Prostate gland (tissue), 2 donors: ENCODE results near the gene HBA1. TPM values are rescaled to one million over a fixed set of nuclear protein-coding genes. Genes with fewer than 3 reads are reported as not detected.

Source experiments
- DNase-seq: peaks from one replicate; pipeline ENCODE4 v3.0.0-alpha.2; 2019; ENCODE audit warnings: low spot score
- H3K27ac ChIP-seq, 2 donors: fragments of 200-600 bp; sonication (generic); 2 replicates each; pipeline ENCODE4 v1.5.1; 2017 to 2019
- H3K27me3 ChIP-seq: fragments of 200-600 bp; sonication (generic); replicated peaks from 2 replicates; pipeline ENCODE4 v1.5.1; 2019; ENCODE audit not compliant: insufficient read depth
- H3K36me3 ChIP-seq, 2 donors: fragments of 200-600 bp; sonication (generic); 1 replicate in 1 of 2; 2 replicates in 1 of 2; pipeline versions ENCODE4 v1.5.1 to v1.8.1; 2017 to 2019
- H3K4me1 ChIP-seq: fragments of 200-600 bp; sonication (generic); replicated peaks from 2 replicates; pipeline ENCODE4 v1.5.1; 2019
- H3K4me3 ChIP-seq, 2 donors: fragments of 200-600 bp; sonication (generic); 2 replicates each; pipeline ENCODE4 v1.5.1; 2017 to 2019
- H3K9me3 ChIP-seq: fragments of 200-600 bp; sonication (generic); 2 replicates; pipeline ENCODE4 v1.5.1; 2017
- CTCF ChIP-seq, 4 experiments: fragments of 200-600 bp in 2 of 4; fragments of 450-650 bp in 2 of 4; sonication (generic) in 2 of 4; IDR thresholded peaks; 1 replicate in 3 of 4; 2 replicates in 1 of 4; pipeline ENCODE4 v1.5.1; 2016 to 2019; ENCODE audit warnings: antibody characterized with exemption in 4 of 4, mild to moderate bottlenecking in 2 of 4, moderate library complexity in 2 of 4
- POLR2A ChIP-seq: fragments of 450-650 bp; IDR thresholded peaks from one replicate; pipeline ENCODE4 v1.6.1; 2016; ENCODE audit warnings: antibody characterized with exemption, mild to moderate bottlenecking
- POLR2AphosphoS5 ChIP-seq: sonication (generic); formaldehyde crosslinking; IDR thresholded peaks from one replicate; pipeline ENCODE4 v1.6.1; 2017; ENCODE audit warnings: antibody characterized with exemption
- WGBS: methylation state at CpG from one replicate; pipeline ENCODE4 v1.1.5; 2018; 5-methylcytosine and 5-hydroxymethylcytosine counted together
- intact Hi-C: fragments of 100-400 bp; cut with DNase I; formaldehyde crosslinking; loops from one replicate; pipeline ENCODE4 v1.14.2; 2022
- total RNA-seq, 2 donors: library from RNA; depleted of rRNA; stranded (reverse); fragments of >200 nt; gene quantifications; one replicate each; pipeline ENCODE4 v1.1.0, GENCODE V29; 2016

HBA1 gene
- total RNA-seq, 2 donors from 2014 or later: 43.4 TPM; not detected in 1

DNA sequence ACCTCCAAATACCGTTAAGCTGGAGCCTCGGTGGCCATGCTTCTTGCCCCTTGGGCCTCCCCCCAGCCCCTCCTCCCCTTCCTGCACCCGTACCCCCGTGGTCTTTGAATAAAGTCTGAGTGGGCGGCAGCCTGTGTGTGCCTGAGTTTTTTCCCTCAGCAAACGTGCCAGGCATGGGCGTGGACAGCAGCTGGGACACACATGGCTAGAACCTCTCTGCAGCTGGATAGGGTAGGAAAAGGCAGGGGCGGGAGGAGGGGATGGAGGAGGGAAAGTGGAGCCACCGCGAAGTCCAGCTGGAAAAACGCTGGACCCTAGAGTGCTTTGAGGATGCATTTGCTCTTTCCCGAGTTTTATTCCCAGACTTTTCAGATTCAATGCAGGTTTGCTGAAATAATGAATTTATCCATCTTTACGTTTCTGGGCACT is 928 bp downstream of the HBA1 start:
- Histone ChIP-seq H3K4me3 (no peak overlapping the region), H3K36me3 (no peaks in the 10 kb centered on the region), H3K9me3 (no peaks in the 10 kb centered on the region), H3K27me3 (peaks cover 11% of the 10 kb centered on the region), H3K4me1 (peaks cover 10% of the 10 kb centered on the region), H3K27ac (no peak overlapping the region)
- DNase-seq: no peak
- WGBS: 5% methylated on average over 13 of the region's 13 CpGs
- intact Hi-C loops: loop anchor here (5.0 kb wide), 1 partner anchor 70 kb away; no protein-coding TSS in a partner anchor
- TF ChIP-seq POLR2AphosphoS5 (no peak), POLR2A (no peak), CTCF (IDR thresholded peaks at IDR 0.05) (no peak)

- Histone ChIP-seq H3K9me3 (no peaks in the 10 kb centered on the region), H3K4me3 (no peak overlapping the region), H3K27me3 (peaks cover 11% of the 10 kb centered on the region), H3K36me3 (no peaks in the 10 kb centered on the region), H3K27ac (no peak overlapping the region), H3K4me1 (peaks cover 10% of the 10 kb centered on the region)
- no peak for DNase-seq
- TF ChIP-seq POLR2AphosphoS5 (no peak), CTCF (IDR thresholded peaks at IDR 0.05) (no peak), POLR2A (no peak)
- WGBS: 55% methylated on average over 11 of the region's 11 CpGs
- intact Hi-C loops: loop anchor here (5.0 kb wide), 1 partner anchor 71 kb away; no protein-coding TSS in a partner anchor
These were observed 1.6 kb downstream of the HBA1 start for GRCh38 chr16:177981-178667.

DNA sequence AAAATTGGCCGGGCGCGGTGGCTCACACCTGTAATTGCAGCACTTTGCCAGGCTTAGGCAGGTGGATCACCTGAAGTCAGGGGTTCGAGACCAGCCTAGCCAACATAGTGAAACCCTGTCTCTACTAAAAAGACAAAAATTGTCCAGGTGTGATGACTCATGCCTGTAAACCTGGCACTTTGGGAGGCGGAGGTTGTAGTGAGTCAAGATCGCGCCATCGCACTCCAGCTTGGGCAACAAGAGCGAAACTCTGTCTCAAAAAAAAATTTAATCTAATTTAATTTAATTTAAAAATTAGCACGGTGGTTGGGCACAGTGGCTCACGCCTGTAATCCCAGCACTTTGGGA is 2.2 kb downstream of the HBA1 start:
- WGBS: 81% methylated on average over 11 of the region's 11 CpGs
- Histone ChIP-seq H3K4me1 (peaks cover 10% of the 10 kb centered on the region), H3K9me3 (no peaks in the 10 kb centered on the region), H3K4me3 (no peak overlapping the region), H3K27ac (no peak overlapping the region), H3K27me3 (peaks cover 11% of the 10 kb centered on the region), H3K36me3 (no peaks in the 10 kb centered on the region)
- no peak for DNase-seq
- TF ChIP-seq POLR2A (no peak), CTCF (IDR thresholded peaks at IDR 0.05) (no peak), POLR2AphosphoS5 (no peak)
- intact Hi-C loops: loop anchor here (5.0 kb wide), 1 partner anchor 71 kb away; no protein-coding TSS in a partner anchor

DNA sequence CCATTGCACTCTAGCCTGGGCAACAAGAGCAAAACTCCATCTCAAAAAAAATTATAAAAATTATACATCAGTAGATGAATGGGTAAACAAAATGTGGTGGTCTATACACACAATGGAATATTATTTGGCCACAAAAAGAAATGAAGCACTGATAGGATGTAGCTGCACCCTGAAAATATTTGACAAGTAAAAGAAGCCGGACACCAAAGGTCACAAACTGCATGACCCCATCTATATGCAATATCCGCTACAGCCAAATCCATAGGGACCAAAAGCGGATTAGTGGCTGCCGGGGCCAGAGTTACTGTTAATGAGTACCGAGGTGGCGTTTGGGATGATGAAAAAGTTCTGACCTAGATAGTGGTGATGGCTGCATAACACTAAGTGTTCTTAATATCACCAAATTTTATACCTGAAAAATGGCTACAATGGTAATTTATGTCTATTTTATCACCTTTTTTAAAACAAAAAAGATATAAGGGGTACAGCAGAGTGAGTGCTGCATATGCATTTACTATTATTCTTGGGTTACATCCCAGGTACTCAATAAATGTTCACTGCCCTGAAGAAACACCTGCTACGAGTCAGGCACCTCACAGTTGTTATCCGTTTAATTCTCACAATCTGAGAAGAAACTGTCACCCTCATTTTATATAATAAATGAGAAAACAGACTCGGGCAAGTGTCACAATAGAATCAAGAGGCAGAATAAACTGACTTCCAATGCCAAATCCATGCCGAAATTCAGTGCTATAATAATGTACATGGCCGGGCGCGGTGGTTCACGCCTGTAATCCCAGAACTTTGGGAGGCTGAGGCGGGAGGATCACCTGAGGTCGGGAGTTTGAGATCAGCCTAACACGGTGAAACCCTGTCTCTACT is 3.0 kb downstream of the HBA1 start:
- no peak overlapping the region for H3K4me3 ChIP-seq
- DNase-seq: no peak
- intact Hi-C loops: loop anchor here (5.0 kb wide), 1 partner anchor 72 kb away; no protein-coding TSS in a partner anchor
- H3K27me3 ChIP-seq: peaks cover 11% of the 10 kb centered on the region
- H3K9me3 ChIP-seq: no peaks in the 10 kb centered on the region
- WGBS: 73% methylated on average over 17 of the region's 17 CpGs
- no peak overlapping the region for H3K27ac ChIP-seq
- TF ChIP-seq POLR2A (no peak), POLR2AphosphoS5 (no peak), CTCF (IDR thresholded peaks at IDR 0.05) (no peak)
- H3K36me3 ChIP-seq: no peaks in the 10 kb centered on the region
- peaks cover 10% of the 10 kb centered on the region for H3K4me1 ChIP-seq
